ENCODE results near the gene PRODH2. TPM values are rescaled to one million over a fixed set of nuclear protein-coding genes. Genes with fewer than 3 reads are reported as not detected.
A peak's percentile ranks its signal among the peaks of the same experiment; 100 is the strongest.
"Not testable (repeated sequence)": the region's sequence is repeated elsewhere in the genome, so short reads cannot be mapped to it uniquely, and the experiment has no call there.

PRODH2 gene
- total RNA-seq, 1 donor from 2014 or later: not detected

DNA sequence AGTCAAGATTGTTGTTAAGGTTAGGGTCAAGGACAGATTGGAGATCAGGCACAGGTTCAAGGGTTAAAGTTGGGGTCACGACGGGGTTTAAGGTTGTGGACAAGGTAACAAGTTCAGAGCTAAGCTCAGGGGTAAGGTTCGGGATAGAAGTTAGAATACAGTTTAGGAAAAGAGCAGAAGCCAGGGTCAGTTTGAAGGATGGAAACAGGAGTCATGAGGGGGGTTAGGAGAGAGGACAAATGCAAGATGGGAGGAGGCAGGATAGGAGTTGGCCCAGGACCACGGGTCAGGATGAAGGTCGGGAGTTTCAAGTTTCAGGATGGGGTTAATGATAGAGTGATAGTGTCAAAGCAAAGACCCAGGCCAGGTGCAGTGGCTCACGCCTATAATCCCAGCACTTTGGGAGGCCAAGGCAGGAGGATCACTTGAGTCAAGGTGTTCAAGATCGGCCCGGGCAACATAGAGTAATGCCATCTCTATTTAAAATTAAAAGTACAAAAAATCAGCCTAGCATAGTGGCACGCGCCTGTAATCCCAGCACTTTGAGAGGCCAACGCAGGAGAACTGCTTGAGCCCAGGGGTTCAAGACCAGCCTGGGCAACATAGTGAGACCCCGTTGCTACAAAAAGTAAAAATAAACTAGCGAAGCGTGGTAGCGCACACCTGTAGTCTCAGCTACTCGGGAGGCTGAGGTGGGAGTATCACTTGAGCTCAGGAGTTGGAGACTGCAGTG is 32.0 kb upstream of the PRODH2 start:
- intact Hi-C loops (cut with micrococcal nuclease): no loop called here
- DNase-seq: no peak
- ATAC-seq: no peak

DNA sequence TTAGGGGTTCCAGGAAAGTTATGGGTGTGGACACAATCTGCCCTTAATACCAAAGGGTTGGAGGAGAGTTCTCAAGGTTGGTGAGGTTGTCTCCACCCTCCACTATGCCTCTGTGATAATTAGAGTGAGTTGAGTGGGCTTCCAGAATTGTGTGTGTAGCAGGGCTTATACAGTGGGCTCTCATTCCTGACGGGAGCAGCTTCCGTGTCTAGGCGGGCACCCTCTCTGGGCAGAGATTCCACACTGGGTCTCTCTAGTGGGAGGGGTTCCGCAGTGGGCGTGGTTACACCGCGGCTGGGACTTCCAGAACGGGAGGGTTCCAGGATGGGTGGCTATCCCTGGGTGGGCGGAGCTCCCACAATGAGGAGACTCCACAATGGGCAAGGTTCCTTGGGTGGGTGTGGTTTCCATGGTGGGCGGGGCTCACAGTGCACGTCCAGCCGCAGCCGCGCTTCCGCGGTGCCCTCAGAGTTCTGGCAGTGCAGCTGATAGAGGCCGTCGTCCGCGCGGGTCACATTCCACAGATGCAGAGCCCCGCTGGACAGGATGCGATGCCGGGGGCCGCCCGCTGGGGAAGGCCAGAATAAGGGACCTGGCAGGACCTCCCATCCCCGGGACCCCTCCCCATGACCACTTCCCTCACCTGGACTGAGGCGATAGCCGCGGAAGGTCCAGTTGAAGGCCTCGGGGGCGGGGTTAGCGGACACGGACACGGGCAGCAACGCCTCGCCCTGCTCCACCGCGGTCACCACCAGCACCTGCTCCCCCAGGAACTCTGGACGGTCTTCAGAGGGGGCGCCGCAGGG is 31.2 kb upstream of the PRODH2 start:
- DNase-seq (no peak), ATAC-seq (no peak)
- intact Hi-C loops (cut with micrococcal nuclease): no loop called here

DNA sequence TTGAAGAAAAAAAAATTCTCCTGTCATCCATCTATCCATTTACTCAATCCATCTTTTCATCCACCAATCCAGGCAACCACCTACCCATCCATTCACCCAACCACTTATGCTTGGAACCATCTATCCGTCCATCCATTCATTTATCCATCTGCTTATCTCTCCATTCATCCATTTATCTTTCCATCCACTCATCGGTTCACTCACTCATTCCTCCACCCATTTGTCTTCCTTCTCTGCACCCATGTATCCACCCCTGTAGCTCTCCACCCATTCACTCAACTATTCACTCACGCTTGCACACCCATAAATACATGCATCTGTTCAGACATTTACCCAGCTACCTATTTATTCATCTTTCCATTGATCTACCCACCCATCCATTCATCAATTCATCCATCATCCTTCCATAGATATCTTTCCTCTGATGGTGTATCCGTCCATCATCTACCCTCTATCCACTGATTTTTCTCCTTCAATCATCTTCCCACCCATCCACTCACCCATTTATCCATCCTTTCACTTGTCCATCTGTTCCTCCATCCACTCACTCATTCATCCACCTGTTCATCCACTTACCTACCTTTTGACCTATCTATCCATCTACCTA is 30.1 kb upstream of the PRODH2 start:
- ATAC-seq (no peak), DNase-seq (no peak)
- intact Hi-C loops (cut with micrococcal nuclease): no loop called here

DNA sequence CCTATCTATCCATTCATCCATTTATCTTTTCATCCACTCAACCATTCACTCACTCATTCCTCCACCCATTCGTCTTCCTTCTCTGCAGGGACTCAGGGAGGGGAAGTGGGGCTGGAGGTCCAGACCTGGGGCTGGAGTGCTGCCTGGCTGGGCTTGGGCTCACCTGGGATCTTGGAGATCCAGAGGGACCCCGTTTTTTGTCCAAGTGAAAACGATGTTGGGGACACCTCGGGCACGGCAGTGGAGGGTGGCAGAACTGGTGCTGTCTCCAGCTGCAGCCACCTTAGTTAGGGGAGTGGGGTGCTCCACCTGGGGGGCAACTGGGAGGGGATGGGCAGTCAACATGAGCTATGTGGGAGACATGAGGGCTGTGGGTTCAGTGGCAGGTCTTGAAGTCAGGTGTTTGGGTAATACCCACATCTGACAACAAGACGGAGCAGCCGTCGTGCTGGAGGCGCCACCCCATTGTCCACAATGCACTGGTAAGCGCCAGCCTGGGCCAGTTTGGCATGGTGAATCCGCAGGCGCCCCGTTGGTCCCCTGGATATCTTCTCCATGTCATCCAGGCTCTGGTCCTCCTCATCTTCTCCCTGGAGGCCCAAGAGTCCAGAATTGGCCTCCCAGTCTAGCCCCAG is 29.4 kb upstream of the PRODH2 start:
- no peak for ATAC-seq
- DNase-seq: no peak
- intact Hi-C loops (cut with micrococcal nuclease): no loop called here

DNA sequence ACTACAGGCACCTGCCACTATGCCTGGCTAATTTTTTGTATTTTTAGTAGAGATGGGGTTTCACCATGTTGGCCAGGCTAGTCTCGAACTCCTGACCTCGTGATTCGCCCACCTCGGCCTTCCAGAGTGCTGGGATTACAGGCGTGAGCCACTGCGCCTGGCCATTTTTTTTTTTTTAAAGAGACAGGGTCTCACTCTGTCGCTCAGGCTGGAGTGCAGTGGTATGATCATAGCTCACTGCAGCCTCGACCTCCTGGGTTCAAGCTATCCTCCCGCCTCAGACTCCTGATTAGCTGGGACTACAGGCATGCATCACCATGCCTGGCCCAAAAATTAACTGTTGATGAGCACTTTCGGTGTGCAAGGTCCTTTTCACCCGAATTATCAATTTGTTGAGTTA is 23.5 kb upstream of the PRODH2 start:
- intact Hi-C loops (cut with micrococcal nuclease); ATAC-seq; DNase-seq: not testable (repeated sequence)

DNA sequence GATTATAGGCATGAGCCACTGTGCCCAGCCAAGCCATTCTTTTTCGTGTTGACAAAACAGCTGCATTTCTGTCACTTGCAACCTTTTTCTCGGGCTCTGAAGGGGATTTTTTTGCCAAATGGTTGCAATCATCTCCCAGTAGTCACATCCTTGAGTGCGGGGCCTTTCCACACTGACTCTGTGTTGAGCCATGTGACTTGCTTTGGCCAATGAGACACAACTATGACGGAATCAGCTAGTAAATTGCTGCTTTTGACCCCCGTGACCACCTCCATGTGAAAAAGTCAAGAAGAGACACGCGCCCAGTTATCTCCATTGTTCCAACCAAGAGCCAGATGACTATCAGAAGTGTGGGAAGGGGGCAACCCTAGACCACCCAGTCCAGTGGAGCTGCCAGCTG is 21.3 kb upstream of the PRODH2 start:
- no peak for DNase-seq
- intact Hi-C loops (cut with micrococcal nuclease): no loop called here
- no peak for ATAC-seq

DNA sequence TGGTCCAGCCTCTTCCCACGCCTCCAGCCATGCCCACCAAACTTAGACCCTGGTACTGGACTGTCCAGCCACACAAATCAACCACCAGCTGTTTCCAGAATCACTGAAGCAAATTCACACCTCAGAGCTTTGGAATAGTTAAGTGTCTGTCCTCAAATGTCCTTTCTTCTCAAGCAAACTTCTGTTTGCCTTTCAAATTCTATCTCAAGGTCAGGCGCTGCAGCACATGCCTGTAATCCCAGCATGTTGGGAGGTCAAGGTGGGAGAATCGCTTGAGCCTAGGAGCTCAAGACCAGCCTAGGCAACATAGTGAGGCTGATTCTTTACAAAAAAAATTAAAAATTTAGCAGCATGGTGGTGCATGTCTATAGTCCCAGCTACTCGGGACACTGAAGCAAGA is 19.4 kb upstream of the PRODH2 start:
- no peak for ATAC-seq
- no peak for DNase-seq
- intact Hi-C loops (cut with micrococcal nuclease): no loop called here

DNA sequence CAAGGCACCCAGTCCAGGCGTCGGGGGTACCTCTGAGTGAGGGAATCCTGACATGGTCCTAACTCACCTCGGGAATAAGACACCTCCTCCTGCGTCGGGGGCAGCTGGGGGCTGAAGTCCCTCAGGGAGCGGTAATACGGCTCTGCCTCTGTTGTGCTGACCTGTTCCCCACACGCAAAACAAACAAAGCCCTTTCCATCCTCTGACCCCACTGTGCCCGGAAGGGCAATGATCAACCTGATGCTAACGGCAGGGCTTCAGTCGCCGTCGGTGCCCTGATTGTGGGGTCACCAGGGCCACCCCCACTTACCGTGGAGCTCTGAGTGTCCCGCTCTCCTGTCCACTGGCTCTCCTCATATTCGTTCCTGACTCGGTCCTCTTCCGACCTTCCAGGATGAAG is 18.3 kb upstream of the PRODH2 start:
- DNase-seq (no peak), ATAC-seq (no peak)
- intact Hi-C loops (cut with micrococcal nuclease): no loop called here

DNA sequence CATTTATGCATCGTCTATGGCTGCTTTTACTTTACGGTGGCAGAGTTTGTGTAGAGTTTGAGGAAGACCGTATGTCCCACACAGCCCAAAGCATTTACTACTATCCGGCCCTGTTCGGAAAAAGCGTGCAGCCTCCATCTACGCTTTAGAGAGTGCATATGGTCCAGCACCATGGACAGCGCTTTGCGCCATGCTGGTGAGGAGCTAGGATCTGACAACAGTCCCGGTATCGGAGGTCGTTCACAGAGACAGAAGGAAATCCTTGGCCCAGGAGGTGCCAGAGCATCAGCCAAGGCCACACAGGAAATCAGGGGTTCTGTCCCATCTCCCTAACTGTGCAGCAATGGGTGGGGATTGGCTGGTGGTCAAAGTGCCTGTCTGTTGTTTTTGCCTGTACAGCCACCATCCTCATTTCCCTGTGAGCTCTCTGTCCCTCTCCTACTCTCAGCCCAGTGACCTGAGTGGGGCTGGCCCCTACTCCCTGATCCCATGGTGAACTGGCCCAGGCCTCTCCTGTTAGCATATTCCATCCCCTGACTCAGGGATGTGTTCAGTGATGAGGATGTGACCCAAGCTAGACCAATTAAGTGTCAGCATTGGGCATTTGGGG is 16.2 kb upstream of the PRODH2 start:
- ATAC-seq: peak; percentile 66
- peak; percentile 74 for DNase-seq
- intact Hi-C loops (cut with micrococcal nuclease): no loop called here

DNA sequence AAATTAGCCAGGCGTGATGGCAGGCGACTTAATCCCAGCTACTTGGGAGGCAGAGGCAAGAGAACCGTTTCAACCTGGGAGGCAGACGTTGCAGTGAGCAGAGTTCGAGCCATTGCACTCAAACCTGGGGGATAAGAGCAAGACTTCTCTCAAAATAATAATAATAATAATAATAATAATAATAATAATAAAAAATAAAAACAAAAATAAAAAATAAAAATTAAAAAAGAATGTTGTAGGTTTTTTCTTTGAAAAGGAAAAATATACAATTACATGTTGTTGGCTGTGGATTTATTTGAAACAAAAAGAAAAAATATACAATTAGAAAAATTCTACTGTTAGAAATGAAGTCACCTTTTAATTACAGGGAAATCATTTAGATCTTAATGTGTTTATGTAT is 11.5 kb upstream of the PRODH2 start:
- ATAC-seq (no peak), DNase-seq (no peak)
- intact Hi-C loops (cut with micrococcal nuclease): no loop called here

DNA sequence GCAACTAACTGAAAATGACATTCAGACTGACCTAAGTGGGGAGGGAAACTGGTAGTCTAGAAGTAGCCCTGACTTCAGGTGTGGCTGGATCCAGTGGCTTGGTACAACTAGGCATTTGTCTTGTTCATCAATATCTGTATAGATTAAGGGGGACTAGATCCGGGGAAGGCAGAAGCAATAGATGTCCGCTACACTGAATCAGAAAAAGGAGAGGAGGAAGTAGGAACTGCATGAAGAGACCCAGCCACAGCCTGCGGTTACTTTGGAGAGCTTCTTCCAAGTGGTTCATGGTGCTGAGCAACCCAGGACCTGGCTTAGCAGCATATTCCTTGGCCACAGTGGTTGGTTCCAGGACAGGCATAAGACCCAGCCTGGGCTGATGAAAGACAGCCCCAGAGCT is 9.9 kb upstream of the PRODH2 start:
- DNase-seq (no peak), ATAC-seq (no peak)
- intact Hi-C loops (cut with micrococcal nuclease): no loop called here

DNA sequence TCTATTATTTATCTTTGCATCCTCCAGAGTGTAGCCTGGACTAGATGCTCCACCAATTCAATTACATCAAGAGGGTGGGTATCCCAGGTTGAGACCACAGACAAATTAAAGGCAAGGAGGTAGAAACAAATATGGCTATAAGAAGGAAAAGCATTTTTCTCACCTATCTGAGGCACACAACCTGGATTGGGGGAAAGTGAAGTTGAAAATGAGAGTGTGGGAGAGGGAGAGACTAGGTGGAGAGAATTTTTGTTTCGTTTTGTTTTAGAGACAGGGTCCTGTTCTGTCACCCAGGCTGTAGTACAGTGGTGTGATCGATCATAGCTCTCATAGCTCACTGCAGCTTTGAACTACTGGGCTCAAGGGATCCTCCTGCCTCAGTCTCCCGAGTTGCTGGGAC is 5.8 kb upstream of the PRODH2 start:
- intact Hi-C loops (cut with micrococcal nuclease): no loop called here
- DNase-seq (no peak), ATAC-seq (no peak)

DNA sequence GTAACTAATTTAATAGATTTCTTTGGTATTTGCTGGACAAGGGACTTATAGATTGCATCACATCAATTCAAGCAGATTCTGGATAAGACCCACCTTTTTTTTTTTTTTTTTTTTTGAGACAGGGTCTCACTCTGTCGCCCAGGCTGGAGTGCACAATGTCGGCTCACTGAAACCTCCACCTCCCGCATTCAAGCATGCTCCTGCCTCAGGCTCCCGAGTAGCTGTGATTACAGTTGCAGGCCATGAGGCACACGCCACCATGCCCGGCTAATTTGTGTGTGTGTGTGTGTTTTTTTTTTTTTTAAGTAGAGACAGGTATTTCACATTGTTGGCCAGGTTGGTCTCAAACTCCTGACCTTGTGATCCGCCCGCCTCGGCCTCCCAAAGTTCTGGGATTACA is 4.2 kb upstream of the PRODH2 start:
- ATAC-seq (no peak), DNase-seq (no peak)
- intact Hi-C loops (cut with micrococcal nuclease): no loop called here

DNA sequence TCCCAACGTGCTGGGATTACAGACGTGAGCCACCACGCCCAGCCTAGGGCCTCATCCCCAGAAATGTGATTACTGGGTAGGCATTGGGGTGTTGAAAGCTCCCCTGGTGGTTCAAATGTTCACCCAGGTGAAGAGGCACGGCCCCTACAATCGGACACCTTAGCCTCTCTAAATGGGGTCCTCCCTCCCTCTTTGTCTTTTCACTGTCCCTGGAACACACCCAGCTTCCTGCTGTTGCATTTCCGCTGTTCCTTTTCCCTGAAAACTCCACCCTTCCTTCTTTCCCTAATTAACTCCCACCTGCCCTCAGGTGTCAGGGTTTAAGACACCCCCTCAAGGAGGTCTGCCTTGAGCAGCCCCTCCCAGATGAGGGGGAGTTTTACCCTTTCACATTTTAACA is 3.6 kb upstream of the PRODH2 start:
- intact Hi-C loops (cut with micrococcal nuclease): no loop called here
- ATAC-seq (no peak), DNase-seq (no peak)

DNA sequence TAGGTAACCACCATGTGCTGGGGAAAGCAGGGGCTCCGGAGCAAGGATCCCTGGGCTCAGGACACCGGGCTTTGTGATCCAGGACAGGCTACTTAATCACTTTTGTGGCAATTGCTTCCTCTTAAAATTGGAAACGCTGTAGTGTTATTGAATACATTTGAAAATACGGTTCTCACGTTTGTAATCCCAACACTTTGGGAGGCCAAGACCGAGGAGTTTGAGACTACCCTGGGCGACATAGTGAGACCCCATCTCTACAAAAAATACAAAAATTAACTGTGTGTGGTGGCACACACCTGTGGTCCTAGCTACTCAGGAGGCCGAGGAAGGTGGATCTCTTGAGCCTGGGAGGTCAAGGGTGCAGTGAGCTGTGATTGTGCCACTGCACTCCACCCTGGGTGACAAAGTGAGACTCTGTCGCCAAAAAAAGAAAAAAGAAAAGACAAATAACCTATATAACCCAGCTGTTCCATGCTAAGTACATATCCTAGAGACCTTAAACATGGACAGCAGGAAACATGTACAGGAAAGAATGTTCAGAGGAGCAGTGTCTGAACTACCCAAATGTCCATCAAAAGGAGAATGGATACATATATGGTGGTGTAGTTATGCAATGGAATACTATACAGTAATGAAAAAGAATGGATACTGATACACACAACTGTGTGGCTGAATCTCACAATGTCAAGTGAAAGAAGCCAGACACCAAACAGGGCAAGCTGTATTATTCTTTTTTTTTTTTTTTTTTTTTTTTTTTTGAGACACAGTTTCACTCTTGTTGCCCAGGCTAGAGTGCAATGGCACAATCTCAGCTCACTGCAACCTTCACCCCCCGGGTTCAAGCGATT is 622 bp upstream of the PRODH2 start:
- DNase-seq (no peak), ATAC-seq (no peak)
- intact Hi-C loops (cut with micrococcal nuclease): no loop called here

DNA sequence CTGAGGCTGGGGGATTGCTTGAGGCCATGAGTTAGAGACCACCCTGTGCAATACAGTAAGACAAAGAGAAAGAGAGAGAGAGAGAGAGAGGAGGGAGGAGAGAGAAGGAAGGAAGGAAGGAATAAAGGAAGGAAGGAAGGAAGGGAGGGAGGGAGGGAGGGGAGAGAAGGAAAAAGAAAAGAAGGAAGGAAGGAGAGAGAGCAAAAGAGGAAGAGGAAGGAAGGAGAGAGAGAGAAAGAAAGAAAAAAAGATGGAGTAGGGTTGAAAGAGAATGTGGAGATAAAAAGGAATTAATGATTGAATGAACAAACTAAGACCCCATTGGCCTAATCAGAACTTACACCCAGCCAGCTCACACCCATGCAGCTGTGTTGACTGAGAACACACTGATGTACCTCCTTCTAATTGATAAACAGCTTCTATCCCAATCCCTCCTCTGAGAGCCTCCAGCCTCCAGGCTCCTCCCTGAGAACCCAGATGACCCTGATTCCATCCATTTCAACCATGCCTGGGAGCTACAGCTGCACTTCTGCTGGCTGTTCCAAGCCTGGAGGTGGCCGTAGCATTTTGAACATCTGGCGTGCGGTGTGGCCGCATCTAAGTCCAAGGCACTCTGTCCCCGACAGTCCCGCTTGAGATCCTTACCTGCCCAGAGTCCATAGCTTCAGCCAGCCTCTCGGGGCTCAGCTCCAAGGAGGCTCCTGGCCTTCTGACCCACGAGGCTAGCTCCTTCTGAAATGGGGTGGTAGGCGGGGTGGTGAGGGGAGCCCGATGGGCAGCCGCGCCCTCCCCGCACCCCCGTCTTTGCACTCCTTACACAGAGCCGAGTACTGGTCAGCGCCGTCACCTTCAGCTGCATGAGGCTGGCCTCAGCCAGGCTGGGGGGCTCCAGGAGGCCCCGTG is 1.1 kb downstream of the PRODH2 start:
- ATAC-seq (no peak), DNase-seq (no peak)
- intact Hi-C loops (cut with micrococcal nuclease): no loop called here

DNA sequence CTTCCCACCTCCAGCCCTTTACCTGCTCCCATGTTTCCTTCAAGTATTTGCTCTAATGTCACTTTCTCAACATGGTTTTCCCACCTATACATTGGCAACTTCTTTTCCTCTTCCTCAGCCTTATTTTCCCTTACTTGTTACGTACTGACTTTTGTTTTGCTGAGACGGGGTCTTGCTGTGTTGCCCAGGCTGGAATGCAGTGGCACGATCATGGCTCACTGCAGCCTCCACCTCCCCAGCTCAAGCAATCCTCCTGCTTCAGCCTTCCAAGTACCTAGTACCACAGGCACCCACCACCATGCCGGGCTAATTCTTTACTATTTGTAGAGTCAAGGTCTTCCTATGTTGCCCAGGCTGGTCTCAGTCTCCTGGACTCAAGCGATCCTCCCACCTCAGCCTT is 5.0 kb downstream of the PRODH2 start:
- ATAC-seq: no peak
- intact Hi-C loops (cut with micrococcal nuclease): no loop called here

DNA sequence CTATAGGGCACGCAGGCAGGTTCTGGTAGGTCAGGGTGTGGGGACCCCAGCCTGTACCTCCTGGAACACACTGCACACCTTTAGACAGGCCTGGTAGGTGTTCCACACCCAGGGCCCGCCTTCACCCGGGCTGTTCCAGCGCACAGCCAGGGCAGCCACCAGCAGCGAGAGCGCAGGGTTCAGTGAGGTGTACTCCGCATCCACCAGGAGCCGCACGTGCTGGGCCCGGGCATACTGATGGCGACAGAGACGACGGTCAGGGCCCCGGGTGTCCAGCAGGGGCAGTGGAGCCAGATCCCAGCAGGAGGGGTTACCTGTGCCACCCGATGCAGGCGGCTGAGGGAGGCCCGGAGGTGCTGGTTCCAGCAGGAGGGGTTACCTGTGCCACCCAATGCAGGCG is 6.0 kb downstream of the PRODH2 start:
- no peak for DNase-seq
- ATAC-seq: no peak
- intact Hi-C loops (cut with micrococcal nuclease): no loop called here

More for the DNA sequence above, 5.0 kb downstream of the PRODH2 start:
- DNase-seq: no peak

Data from left ventricle myocardium superior (tissue), 1 donor.